Gastroesophageal sphincter (tissue), 4 donors: Measurements from ENCODE around the gene GPR62. TPM values are rescaled to one million over a fixed set of nuclear protein-coding genes. Genes with fewer than 3 reads are reported as not detected.

Experiments used
- ATAC-seq: fragments of 150-250 bp; one replicate; pipeline ENCODE4 v1.9.1; 2016; ENCODE audit warnings: mild to moderate bottlenecking, moderate library complexity
- H3K27ac ChIP-seq, 4 donors: fragments of 200-600 bp; sonication (generic) in 3 of 4; 1 replicate in 3 of 4; 2 replicates in 1 of 4; pipeline ENCODE4 v1.5.1; 2016 to 2019
- H3K27me3 ChIP-seq: fragments of 200-600 bp; sonication (generic); one replicate; pipeline ENCODE4 v1.5.1; 2019
- H3K36me3 ChIP-seq, 2 donors: fragments of 200-600 bp; sonication (generic); one replicate each; pipeline ENCODE4 v1.5.1; 2019; ENCODE audit warnings: control low read depth in 1 of 2
- H3K4me1 ChIP-seq, 3 donors: fragments of 200-600 bp; sonication (generic); 1 replicate in 2 of 3; 2 replicates in 1 of 3; pipeline ENCODE4 v1.5.1; 2016 to 2019; ENCODE audit warnings: control low read depth in 2 of 3
- H3K4me3 ChIP-seq, 2 donors: fragments of 200-600 bp; sonication (generic); one replicate each; pipeline ENCODE4 v1.5.1; 2019; ENCODE audit warnings: mild to moderate bottlenecking in 1 of 2, moderate library complexity in 1 of 2
- H3K9me3 ChIP-seq, 3 donors: fragments of 200-600 bp; sonication (generic); one replicate each; pipeline ENCODE4 v1.5.1; 2017 to 2019; ENCODE audit warnings: control low read depth in 2 of 3
- EP300 ChIP-seq: sonication (generic); formaldehyde crosslinking; IDR thresholded peaks from one replicate; pipeline ENCODE4 v1.6.1; 2017; ENCODE audit warnings: antibody characterized with exemption, mild to moderate bottlenecking
- POLR2A ChIP-seq, 2 donors: fragments of 450-650 bp; IDR thresholded peaks; one replicate each; pipeline ENCODE4 v1.6.1; 2017; ENCODE audit warnings: antibody characterized with exemption in 2 of 2, mild to moderate bottlenecking in 2 of 2, moderate library complexity in 1 of 2
- POLR2AphosphoS5 ChIP-seq: sonication (generic); formaldehyde crosslinking; IDR thresholded peaks from one replicate; pipeline ENCODE4 v1.6.1; 2017; ENCODE audit warnings: antibody characterized with exemption
- WGBS, 2 donors: methylation state at CpG; one replicate each; pipeline ENCODE4 v1.1.5; 2018; ENCODE audit warnings: low coverage in 1 of 2; 5-methylcytosine and 5-hydroxymethylcytosine counted together
- total RNA-seq, 4 donors: library from RNA; depleted of rRNA; stranded (reverse); fragments of >200 nt; gene quantifications; one replicate each; pipeline ENCODE4 v1.1.0, GENCODE V29; 2016
- TF ChIP-seq, protein P1 (sequence below), 4 experiments: fragments of 200-600 bp in 2 of 4; fragments of 450-650 bp in 2 of 4; sonication (generic) in 1 of 4; IDR thresholded peaks; one replicate each; pipeline ENCODE4 v1.5.1; 2017 to 2019; ENCODE audit warnings: antibody characterized with exemption in 4 of 4, mild to moderate bottlenecking in 2 of 4, moderate library complexity in 2 of 4

Gene GPR62
- total RNA-seq, 4 donors from 2014 or later, result 0.31 TPM; not detected in 3

DNA sequence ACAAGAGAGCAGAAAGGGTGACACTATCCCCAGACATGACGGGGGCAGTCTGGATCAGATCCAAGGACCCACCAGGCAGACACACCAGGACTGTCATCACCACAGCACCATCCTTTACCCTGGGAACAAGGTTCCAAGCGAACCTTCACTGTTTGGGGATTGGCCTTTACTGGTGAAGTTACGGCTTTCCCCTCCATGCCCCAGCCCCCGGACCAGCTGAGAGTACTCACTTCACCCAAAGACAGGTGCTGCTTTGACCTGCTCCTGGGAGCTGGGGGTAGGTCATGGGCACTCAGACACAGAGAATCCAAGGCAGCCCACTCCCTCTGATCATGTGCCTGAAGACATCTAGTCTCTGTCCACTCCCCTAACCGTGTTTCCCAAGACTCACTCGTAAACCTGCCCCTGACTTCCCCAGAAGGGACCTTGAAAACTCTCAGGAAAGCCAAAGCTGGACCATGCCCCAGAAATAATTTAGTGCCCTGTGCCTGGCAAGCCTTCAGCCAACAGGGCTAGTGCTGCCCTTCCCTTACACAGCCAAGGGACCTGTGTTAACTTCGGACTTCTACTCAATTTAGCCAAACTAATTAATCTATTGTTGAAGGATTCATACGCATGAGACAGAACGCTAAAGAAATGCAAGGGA lies 16.3 kb upstream of the GPR62 start:
- H3K4me3 ChIP-seq, result no peak overlapping the region
- H3K27me3 ChIP-seq, result no peaks in the 10 kb centered on the region
- no peak overlapping the region for H3K27ac ChIP-seq
- H3K36me3 ChIP-seq, result peaks cover 0 to 57% of the 10 kb centered on the region in 2 donors
- H3K9me3 ChIP-seq, result no peaks in the 10 kb centered on the region
- no peak for ATAC-seq
- peaks cover 0 to 43% (median 22%) of the 10 kb centered on the region in 3 donors for H3K4me1 ChIP-seq
- WGBS, 2 donors, result 81 to 86% methylated on average over 4 of the region's 9 CpGs
- TF ChIP-seq EP300 (no peak), POLR2AphosphoS5 (no peak), POLR2A (IDR thresholded peaks at IDR 0.05) (no peak)
- TF ChIP-seq, protein P1, sequence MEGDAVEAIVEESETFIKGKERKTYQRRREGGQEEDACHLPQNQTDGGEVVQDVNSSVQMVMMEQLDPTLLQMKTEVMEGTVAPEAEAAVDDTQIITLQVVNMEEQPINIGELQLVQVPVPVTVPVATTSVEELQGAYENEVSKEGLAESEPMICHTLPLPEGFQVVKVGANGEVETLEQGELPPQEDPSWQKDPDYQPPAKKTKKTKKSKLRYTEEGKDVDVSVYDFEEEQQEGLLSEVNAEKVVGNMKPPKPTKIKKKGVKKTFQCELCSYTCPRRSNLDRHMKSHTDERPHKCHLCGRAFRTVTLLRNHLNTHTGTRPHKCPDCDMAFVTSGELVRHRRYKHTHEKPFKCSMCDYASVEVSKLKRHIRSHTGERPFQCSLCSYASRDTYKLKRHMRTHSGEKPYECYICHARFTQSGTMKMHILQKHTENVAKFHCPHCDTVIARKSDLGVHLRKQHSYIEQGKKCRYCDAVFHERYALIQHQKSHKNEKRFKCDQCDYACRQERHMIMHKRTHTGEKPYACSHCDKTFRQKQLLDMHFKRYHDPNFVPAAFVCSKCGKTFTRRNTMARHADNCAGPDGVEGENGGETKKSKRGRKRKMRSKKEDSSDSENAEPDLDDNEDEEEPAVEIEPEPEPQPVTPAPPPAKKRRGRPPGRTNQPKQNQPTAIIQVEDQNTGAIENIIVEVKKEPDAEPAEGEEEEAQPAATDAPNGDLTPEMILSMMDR (IDR thresholded peaks at IDR 0.05), result no peak

DNA sequence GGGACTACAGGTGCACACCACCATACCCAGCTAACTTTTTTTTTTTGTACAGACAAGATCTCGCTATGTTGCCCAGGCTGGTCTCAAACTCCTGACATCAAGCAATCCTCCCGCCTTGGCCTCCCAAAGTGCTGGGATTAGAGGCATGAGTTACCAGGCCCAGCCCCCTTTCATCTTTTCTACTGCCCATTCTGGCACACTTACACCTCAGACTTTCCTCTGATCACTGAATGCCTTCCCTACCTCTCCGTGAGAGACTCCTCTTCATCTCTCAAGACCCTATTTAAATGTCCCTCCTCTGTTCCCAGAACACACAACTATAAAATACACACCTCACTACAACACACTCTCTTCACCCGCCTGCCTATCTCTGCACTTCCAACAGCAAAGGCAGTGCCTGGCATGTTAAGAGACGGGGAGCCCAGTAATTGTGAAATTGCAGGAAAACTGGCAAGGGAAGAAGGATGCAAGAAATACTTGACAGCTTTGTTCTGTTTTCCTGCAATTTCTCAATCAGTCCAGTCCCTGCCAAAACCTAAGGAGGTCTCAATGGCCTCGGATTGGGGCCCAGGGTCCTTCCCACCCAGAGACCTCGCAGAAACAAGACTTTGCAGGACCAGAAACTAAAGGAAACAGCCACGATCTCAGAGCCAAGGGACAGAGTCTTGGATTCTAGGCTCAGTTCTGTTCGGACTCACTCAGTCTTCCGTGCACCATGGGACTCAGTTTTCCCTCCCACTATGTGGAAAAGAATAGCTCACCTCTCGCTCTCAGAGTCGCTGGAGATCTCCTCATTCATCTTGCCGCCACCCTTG lies 14.3 kb upstream of the GPR62 start:
- H3K36me3 ChIP-seq, result peaks cover 0 to 57% of the 10 kb centered on the region in 2 donors
- H3K9me3 ChIP-seq, result no peaks in the 10 kb centered on the region
- peak overlapping the region in 3 of 4 donors; percentile 81 to 88 (median 82) for H3K27ac ChIP-seq
- 11 to 69% methylated on average over 4 to 7 of the region's 13 CpGs for WGBS, 2 donors
- H3K4me3 ChIP-seq, result peak overlapping the region; percentile 58 to 86
- TF ChIP-seq EP300, result no peak
- TF ChIP-seq POLR2AphosphoS5, result no peak
- TF ChIP-seq, protein P1 (IDR thresholded peaks at IDR 0.05), result no peak
- TF ChIP-seq POLR2A (IDR thresholded peaks at IDR 0.05), result no peak
- H3K4me1 ChIP-seq, result peaks cover 0 to 43% (median 22%) of the 10 kb centered on the region in 3 donors
- ATAC-seq, result no peak
- no peaks in the 10 kb centered on the region for H3K27me3 ChIP-seq

DNA sequence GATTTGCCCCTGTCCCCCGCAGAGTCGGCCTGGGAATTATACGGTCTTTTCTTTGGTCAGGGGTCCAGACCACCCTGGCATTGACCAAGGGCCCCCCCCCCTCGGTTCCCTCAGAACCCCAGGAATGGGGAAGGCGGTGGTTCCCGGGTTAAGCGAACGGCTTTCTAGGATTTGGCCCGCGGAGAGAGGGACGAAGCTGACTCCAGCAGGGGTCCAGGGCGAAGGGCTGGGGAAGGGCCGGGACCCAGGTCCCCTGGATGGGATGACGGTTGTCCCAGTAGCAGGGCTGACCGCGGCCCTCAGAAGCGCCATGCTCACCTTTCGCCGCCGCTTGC lies 13.8 kb upstream of the GPR62 start:
- H3K27ac ChIP-seq, result peak overlapping the region; percentile 24 to 88 (median 82)
- peaks cover 0 to 56% of the 10 kb centered on the region in 2 donors for H3K36me3 ChIP-seq
- H3K4me1 ChIP-seq, result peaks cover 0 to 43% (median 22%) of the 10 kb centered on the region in 3 donors
- TF ChIP-seq EP300, result no peak
- ATAC-seq, result no peak
- no peaks in the 10 kb centered on the region for H3K27me3 ChIP-seq
- WGBS, 2 donors, result no CpG with 5 or more reads among the region's 20 CpGs
- peak overlapping the region; percentile 58 to 86 for H3K4me3 ChIP-seq
- no peaks in the 10 kb centered on the region for H3K9me3 ChIP-seq

DNA sequence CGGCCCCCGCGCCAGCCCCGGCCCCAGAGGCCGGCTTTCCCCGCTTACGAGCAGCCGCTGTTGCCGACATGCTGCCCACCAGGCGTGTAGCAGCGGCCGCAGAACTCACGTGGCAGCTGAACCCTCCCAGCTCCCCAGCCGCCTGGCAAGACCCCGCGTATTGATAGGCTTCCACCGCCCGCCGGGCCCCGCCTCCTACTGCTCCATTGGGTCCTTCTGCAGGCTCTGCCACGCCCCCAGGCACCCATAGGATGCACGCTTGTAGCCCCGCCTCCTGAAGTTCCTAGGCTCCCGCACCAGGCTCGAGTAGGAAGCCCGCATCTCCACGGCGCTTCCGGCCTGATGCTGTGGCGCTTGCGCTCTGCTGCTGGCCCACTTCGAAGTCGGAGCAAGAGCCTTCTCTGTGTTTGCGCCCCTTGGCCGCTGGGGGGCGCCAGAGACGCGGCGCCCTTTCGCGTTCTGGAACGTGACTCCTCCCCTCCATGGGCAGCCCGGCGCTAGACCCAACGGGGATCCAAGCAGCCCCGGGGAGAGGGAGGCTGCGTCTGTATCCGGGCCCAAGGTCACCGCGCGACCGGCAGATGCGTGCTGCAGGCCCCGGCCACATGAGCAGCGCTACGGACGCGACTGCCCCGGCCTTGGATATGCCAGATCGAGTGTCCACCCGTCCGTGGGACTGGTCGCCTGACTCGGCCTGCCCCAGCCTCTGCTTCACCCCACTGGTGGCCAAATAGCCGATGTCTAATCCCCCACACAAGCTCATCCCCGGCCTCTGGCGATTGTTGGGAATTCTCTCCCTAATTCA lies 13.2 kb upstream of the GPR62 start, which contains the start of the genes PARP3 and RRP9:
Gene PARP3 (plus strand): TSS at position 566 of the 805 bp plus-strand sequence. CDS start 993 bp downstream, outside the sequence.
Gene RRP9 (minus strand): TSS at position 107 of the 805 bp plus-strand sequence. CDS start 37 bp downstream, at position 70.
- Histone ChIP-seq H3K4me3 (peak within 1 kb of the TSS; percentile 58 to 86), H3K9me3 (no peaks in the 10 kb centered on the region), H3K27ac (peak within 1 kb of the TSS; percentile 81 to 91 (median 88)), H3K36me3 (peaks cover 0 to 55% of the 10 kb centered on the region in 2 donors), H3K27me3 (no peaks in the 10 kb centered on the region), H3K4me1 (peaks cover 0 to 43% (median 22%) of the 10 kb centered on the region in 3 donors)
- TF ChIP-seq EP300 (no peak), POLR2A (IDR thresholded peaks at IDR 0.05) (peak; percentile 73 to 75), POLR2AphosphoS5 (peak; percentile 69)
- TF ChIP-seq, protein P1 (IDR thresholded peaks at IDR 0.05), result peak in 3 of 4 experiments; percentile 99 to 100 (median 99)
- ATAC-seq, result peak; percentile 97
- 0 to 4% methylated on average over 5 of the region's 67 CpGs for WGBS, 2 donors
